Heart right ventricle (tissue), 16 donors: Measurements from ENCODE around the gene MS4A3. TPM values are rescaled to one million over a fixed set of nuclear protein-coding genes. Genes with fewer than 3 reads are reported as not detected.

Experiments
- ATAC-seq, 8 donors: fragments of 200-7000 bp; cut with Tn5 transposase; one replicate each; pipeline ENCODE4 v1.9.1; 2020; ENCODE audit warnings: mild to moderate bottlenecking in 8 of 8, moderate library complexity in 8 of 8, moderate number of reproducible peaks in 1 of 8
- DNase-seq, 2 donors: peaks; one replicate each; pipeline ENCODE4 v3.0.0-alpha.2; 2020
- H3K27ac ChIP-seq, 10 donors: fragments of 200-600 bp; sonication (generic) in 2 of 10; one replicate each; pipeline versions ENCODE4 v1.5.0 to v1.8.0; 2020 to 2022; ENCODE audit warnings: mild to moderate bottlenecking in 3 of 10
- H3K27me3 ChIP-seq, 7 donors: fragments of 200-600 bp; one replicate each; pipeline ENCODE4 v1.8.0; 2021 to 2022; ENCODE audit warnings: mild to moderate bottlenecking in 2 of 7
- H3K36me3 ChIP-seq, 9 donors: fragments of 200-600 bp; sonication (generic) in 1 of 9; one replicate each; pipeline versions ENCODE4 v1.5.0 to v1.8.0; 2020 to 2022; ENCODE audit warnings: mild to moderate bottlenecking in 2 of 9
- H3K4me1 ChIP-seq, 9 donors: fragments of 200-600 bp; sonication (generic) in 1 of 9; one replicate each; pipeline versions ENCODE4 v1.5.0 to v1.8.0; 2020 to 2022; ENCODE audit warnings: mild to moderate bottlenecking in 4 of 9
- H3K4me3 ChIP-seq, 10 donors: fragments of 200-600 bp; sonication (generic) in 2 of 10; one replicate each; pipeline versions ENCODE4 v1.5.0 to v1.8.0; 2020 to 2022; ENCODE audit warnings: mild to moderate bottlenecking in 7 of 10, moderate library complexity in 2 of 10
- H3K9me3 ChIP-seq, 11 donors: fragments of 200-600 bp in 10 of 11; sonication (generic) in 2 of 11; one replicate each; pipeline versions ENCODE4 v1.5.0 to v1.8.0; 2013 to 2022; ENCODE audit warnings: mild to moderate bottlenecking in 2 of 11, control low read depth in 1 of 11, moderate library complexity in 1 of 11
- WGBS, 2 donors: extraction: QIAGEN DNeasy Blood & Tissue Kit; methylation state at CpG; one replicate each; pipeline ENCODE4 v1.1.7; 2013; ENCODE audit warnings: inconsistent platforms in 1 of 2; 5-methylcytosine and 5-hydroxymethylcytosine counted together
- intact Hi-C, 10 donors: fragments of 100-400 bp; cut with DNase I; formaldehyde crosslinking; loops; one replicate each; pipeline versions ENCODE4 v1.11.1 to v1.14.2; 2022
- polyA plus RNA-seq, 2 donors: library from polyadenylated mRNA; stranded (reverse); fragments of 200-250 nt; gene quantifications; one replicate each; pipeline ENCODE4 v1.2.3, GENCODE V29; 2013
- total RNA-seq, 10 donors: library from RNA; stranded (reverse); fragmentation: NEBNext Ultra II Directional in 3 of 10; extraction: Animal tissue kit (Norgen Biotek cat#: 25700) in 3 of 10; gene quantifications; one replicate each; pipeline versions ENCODE4 v1.2.1 to v1.2.4, GENCODE V29; 2021 to 2023
- TF ChIP-seq, protein P1 (sequence below), 9 donors: fragments of 200-600 bp; sonication (generic) in 2 of 9; IDR thresholded peaks; one replicate each; pipeline versions ENCODE4 v1.5.0 to v1.8.0; 2021 to 2022; ENCODE audit warnings: antibody characterized with exemption in 9 of 9, mild to moderate bottlenecking in 5 of 9, moderate library complexity in 1 of 9
- donor health status: Arrhythmogenic right ventricular cardiomyopathy.
- donor health status: ischemic (EF 13 %, LVEDD 7.1; RV severe dilation, severe dysfunction).
- donor health status: healthy with polysubstance abuse.
- donor health status: DM: no; HTN: yes; CAD: no.
- donor health status: DM: no; HTN: no; CAD: no.
- donor health status: ischemic (EF 25% LVEDD 6.9; RV normal size, moderate dysfunction).
- donor health status: ischemic (EF 25% LVEDD 5.7; RV mildly dilated, moderate dysfunction).
- donor health status: healthy.
- donor health status: DM: yes; HTN: yes; CAD: no.
- donor health status: Ischemic cardiomyopathy.
- donor health status: ischemic (EF 35%, LVEDD 5.7; RV mildly dilated, moderate dysfunction).
- donor health status: nonischemic (EF 11% LVEDD 7.7; RV severe dilation, severe dysfunction).
- donor health status: DM: yes; HTN: yes; CAD: no.
- donor health status: PGD.
- donor health status: ischemic (EF 29% LVEDD 5.4; RV normal size, mild dysfunction).
- donor health status: nonischemic (EF 23%, LVEDD 6.1; RV moderate dilation, normal function).

The MS4A3 gene
- total and polyA plus RNA-seq, 12 donors: 0.25 TPM; not detected in 11

DNA sequence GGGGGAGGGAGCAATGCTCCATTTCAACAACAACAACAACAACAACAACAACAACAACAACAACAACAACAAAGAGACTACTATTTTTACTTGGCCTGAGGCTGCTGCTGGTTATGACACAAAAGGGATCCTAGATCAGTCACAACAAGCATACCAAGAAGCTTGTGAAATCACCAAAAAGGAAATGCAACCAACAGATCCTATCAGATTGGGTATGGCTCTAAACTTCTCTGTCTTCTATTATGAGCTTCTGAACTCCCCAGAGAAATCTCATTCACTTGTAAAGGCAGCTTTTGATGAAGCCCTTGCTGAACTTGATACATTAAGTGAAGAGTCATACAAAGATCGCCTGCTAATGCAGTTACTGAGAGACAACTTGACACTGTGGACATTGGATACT is 21.5 kb downstream of the MS4A3 start:
- DNase-seq (no peak), ATAC-seq (no peak)
- WGBS, 2 donors: 90 to 93% methylated on average over 1 of the region's 1 CpG

DNA sequence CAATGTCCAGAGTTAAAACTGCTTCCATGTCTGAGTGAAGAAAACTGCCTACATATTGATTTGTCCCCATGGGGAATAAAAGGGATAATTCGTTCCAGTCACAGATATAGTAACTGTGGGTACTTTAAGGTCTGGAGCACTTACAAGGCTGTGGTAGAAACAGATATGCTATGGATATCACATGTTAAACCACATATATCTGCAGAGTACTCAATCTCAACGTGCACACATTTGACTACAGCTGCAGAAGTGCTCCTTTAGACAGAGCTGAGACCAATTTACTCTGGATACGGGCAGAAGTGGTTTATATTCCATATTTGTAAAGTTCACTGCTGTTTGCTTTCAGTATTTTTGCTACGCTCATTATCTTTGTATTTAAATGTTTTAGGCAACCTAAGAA is 22.3 kb downstream of the MS4A3 start:
- H3K27me3 ChIP-seq: no peaks in the 10 kb centered on the region
- no peaks in the 10 kb centered on the region for H3K4me1 ChIP-seq
- ATAC-seq: no peak
- peaks cover 0 to 9% (median 0%) of the 10 kb centered on the region in 11 donors for H3K9me3 ChIP-seq
- intact Hi-C loops: no loop called here
- H3K4me3 ChIP-seq: no peak overlapping the region
- TF ChIP-seq, protein P1, sequence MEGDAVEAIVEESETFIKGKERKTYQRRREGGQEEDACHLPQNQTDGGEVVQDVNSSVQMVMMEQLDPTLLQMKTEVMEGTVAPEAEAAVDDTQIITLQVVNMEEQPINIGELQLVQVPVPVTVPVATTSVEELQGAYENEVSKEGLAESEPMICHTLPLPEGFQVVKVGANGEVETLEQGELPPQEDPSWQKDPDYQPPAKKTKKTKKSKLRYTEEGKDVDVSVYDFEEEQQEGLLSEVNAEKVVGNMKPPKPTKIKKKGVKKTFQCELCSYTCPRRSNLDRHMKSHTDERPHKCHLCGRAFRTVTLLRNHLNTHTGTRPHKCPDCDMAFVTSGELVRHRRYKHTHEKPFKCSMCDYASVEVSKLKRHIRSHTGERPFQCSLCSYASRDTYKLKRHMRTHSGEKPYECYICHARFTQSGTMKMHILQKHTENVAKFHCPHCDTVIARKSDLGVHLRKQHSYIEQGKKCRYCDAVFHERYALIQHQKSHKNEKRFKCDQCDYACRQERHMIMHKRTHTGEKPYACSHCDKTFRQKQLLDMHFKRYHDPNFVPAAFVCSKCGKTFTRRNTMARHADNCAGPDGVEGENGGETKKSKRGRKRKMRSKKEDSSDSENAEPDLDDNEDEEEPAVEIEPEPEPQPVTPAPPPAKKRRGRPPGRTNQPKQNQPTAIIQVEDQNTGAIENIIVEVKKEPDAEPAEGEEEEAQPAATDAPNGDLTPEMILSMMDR (IDR thresholded peaks at IDR 0.05): no peak
- H3K27ac ChIP-seq: no peak overlapping the region
- 75 to 77% methylated on average over 4 of the region's 4 CpGs for WGBS, 2 donors
- DNase-seq: no peak
- no peaks in the 10 kb centered on the region for H3K36me3 ChIP-seq

More for the DNA sequence above, 21.5 kb downstream of the MS4A3 start:
- peaks cover 0 to 9% (median 0%) of the 10 kb centered on the region in 11 donors for H3K9me3 ChIP-seq
- no peak overlapping the region for H3K27ac ChIP-seq
- H3K36me3 ChIP-seq: no peaks in the 10 kb centered on the region
- H3K27me3 ChIP-seq: no peaks in the 10 kb centered on the region
- intact Hi-C loops: no loop called here
- no peak overlapping the region for H3K4me3 ChIP-seq
- TF ChIP-seq, protein P1 (IDR thresholded peaks at IDR 0.05): no peak
- no peaks in the 10 kb centered on the region for H3K4me1 ChIP-seq

- Histone ChIP-seq H3K36me3 (no peaks in the 10 kb centered on the region), H3K9me3 (peaks cover 0 to 9% (median 0%) of the 10 kb centered on the region in 11 donors), H3K4me3 (no peak overlapping the region), H3K27ac (no peak overlapping the region), H3K4me1 (no peaks in the 10 kb centered on the region), H3K27me3 (no peaks in the 10 kb centered on the region)
- 51 to 55% methylated on average over 3 of the region's 3 CpGs for whole genome bisulfite sequencing, 2 donors
- TF ChIP-seq, protein P1 (IDR thresholded peaks at IDR 0.05): no peak
- intact Hi-C loops: no loop called here
- ATAC-seq (no peak), DNase-seq (no peak)
Observed at GRCh38 chr11:60080535-60080934, 24.1 kb downstream of the MS4A3 start.

GRCh38 chr11:60084631-60085273 is 28.3 kb downstream of the MS4A3 start:
- Histone ChIP-seq H3K27me3 (peaks cover 0 to 4% (median 0%) of the 10 kb centered on the region in 7 donors), H3K4me1 (no peaks in the 10 kb centered on the region), H3K27ac (no peak overlapping the region), H3K4me3 (no peak overlapping the region), H3K9me3 (no peaks in the 10 kb centered on the region), H3K36me3 (no peaks in the 10 kb centered on the region)
- WGBS, 2 donors: 71 to 85% methylated on average over 3 of the region's 3 CpGs
- DNase-seq (no peak), ATAC-seq (no peak)
- TF ChIP-seq, protein P1 (IDR thresholded peaks at IDR 0.05): no peak
- intact Hi-C loops: no loop called here
